ENCODE measurements around the gene TRPM5. TPM values are rescaled to one million over a fixed set of nuclear protein-coding genes. Genes with fewer than 3 reads are reported as not detected.

Gene TRPM5
- total and polyA plus RNA-seq, 4 donors, result 0.05 TPM; not detected in 3

GRCh38 chr11:2415171-2415570 lies 29.1 kb downstream of the TRPM5 start:
- H3K36me3 ChIP-seq (ENCODE audit: control insufficient read depth in 4 of 4, insufficient read depth in 3 of 4, low read depth in 1 of 4, low read length in 3 of 4), result no peaks in the 10 kb centered on the region
- TF ChIP-seq GABPA (IDR thresholded peaks at IDR 0.05 in 1 of 2, conservative IDR thresholded peaks at IDR 0.05 in 1 of 2), result no peak
- no peak overlapping the region for H3K27ac ChIP-seq (ENCODE audit: low read depth in 1 of 2, low read length in 2 of 2)
- no peak overlapping the region for H3K4me3 ChIP-seq (ENCODE audit: low read depth in 1 of 3, low read length in 3 of 3)
- no peaks in the 10 kb centered on the region for H3K27me3 ChIP-seq (ENCODE audit: control insufficient read depth in 4 of 4, insufficient read depth in 4 of 4, low read length in 3 of 4)
- no peak for DNase-seq (ENCODE audit: low spot score)
- WGBS, result 91% methylated on average over 28 of the region's 28 CpGs
- H3K9me3 ChIP-seq (ENCODE audit: control insufficient read depth in 4 of 4, low read length in 3 of 4), result no peaks in the 10 kb centered on the region
- H3K4me1 ChIP-seq (ENCODE audit: control insufficient read depth in 4 of 4, insufficient read depth in 4 of 4, low read length in 3 of 4), result peaks cover 0 to 5% (median 0%) of the 10 kb centered on the region in 4 donors
- no peak overlapping the region for H3K9ac ChIP-seq (ENCODE audit: low read depth in 1 of 2, low read length in 2 of 2)

DNA sequence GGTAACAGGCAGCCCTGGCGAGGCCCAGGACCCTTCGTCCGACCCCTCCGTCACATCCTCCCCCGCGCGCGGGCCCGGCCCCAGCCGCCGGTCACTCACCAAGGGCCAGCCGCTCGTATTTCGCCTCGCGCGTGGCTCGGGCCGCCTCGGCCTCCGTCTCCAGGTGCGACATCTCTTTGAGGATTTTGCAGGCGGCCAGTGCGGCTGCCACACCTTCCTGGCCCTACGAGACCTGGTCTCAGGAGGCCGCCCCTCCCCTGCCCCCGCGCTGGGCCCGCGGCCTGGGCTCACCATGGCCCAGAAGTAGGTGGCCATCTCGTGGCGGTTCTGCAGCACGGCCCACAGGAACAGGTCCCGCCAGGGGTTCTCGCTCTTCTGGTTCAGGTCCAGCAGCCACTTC lies 29.7 kb downstream of the TRPM5 start:
- no peaks in the 10 kb centered on the region for H3K4me1 ChIP-seq (ENCODE audit: control insufficient read depth in 4 of 4, insufficient read depth in 4 of 4, low read length in 3 of 4)
- no peak overlapping the region for H3K9ac ChIP-seq (ENCODE audit: low read depth in 1 of 2, low read length in 2 of 2)
- no peak for TF ChIP-seq YY1 (IDR thresholded peaks at IDR 0.05)
- TF ChIP-seq FOXA1 (IDR thresholded peaks at IDR 0.05), result no peak
- TF ChIP-seq HNF4A (conservative IDR thresholded peaks at IDR 0.05), result no peak
- TF ChIP-seq NR2F2 (IDR thresholded peaks at IDR 0.05), result no peak
- TF ChIP-seq, protein P1, sequence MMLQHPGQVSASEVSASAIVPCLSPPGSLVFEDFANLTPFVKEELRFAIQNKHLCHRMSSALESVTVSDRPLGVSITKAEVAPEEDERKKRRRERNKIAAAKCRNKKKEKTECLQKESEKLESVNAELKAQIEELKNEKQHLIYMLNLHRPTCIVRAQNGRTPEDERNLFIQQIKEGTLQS (IDR thresholded peaks at IDR 0.05), result no peak
- no peak for TF ChIP-seq SP1 (IDR thresholded peaks at IDR 0.05)
- TF ChIP-seq REST (IDR thresholded peaks at IDR 0.05), result no peak
- TF ChIP-seq EGR1 (IDR thresholded peaks at IDR 0.05; ENCODE audit: low read depth in 2 of 2), result no peak
- TF ChIP-seq TAF1 (conservative IDR thresholded peaks at IDR 0.05), result no peak
- TF ChIP-seq, protein P2, sequence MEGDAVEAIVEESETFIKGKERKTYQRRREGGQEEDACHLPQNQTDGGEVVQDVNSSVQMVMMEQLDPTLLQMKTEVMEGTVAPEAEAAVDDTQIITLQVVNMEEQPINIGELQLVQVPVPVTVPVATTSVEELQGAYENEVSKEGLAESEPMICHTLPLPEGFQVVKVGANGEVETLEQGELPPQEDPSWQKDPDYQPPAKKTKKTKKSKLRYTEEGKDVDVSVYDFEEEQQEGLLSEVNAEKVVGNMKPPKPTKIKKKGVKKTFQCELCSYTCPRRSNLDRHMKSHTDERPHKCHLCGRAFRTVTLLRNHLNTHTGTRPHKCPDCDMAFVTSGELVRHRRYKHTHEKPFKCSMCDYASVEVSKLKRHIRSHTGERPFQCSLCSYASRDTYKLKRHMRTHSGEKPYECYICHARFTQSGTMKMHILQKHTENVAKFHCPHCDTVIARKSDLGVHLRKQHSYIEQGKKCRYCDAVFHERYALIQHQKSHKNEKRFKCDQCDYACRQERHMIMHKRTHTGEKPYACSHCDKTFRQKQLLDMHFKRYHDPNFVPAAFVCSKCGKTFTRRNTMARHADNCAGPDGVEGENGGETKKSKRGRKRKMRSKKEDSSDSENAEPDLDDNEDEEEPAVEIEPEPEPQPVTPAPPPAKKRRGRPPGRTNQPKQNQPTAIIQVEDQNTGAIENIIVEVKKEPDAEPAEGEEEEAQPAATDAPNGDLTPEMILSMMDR (IDR thresholded peaks at IDR 0.05; ENCODE audit: low read depth, low read length, missing input control), result no peak
- TF ChIP-seq FOXA2 (IDR thresholded peaks at IDR 0.05), result no peak
- no peak for TF ChIP-seq HNF4G (IDR thresholded peaks at IDR 0.05)
- TF ChIP-seq GABPA (IDR thresholded peaks at IDR 0.05 in 1 of 2, conservative IDR thresholded peaks at IDR 0.05 in 1 of 2), result no peak
- TF ChIP-seq ZBTB33 (IDR thresholded peaks at IDR 0.05), result no peak
- no peak for TF ChIP-seq RXRA (IDR thresholded peaks at IDR 0.05)
- TF ChIP-seq RAD21 (IDR thresholded peaks at IDR 0.05), result no peak
- no peak overlapping the region for H3K27ac ChIP-seq (ENCODE audit: low read depth in 1 of 2, low read length in 2 of 2)
- H3K27me3 ChIP-seq (ENCODE audit: control insufficient read depth in 4 of 4, insufficient read depth in 4 of 4, low read length in 3 of 4), result no peaks in the 10 kb centered on the region
- no peaks in the 10 kb centered on the region for H3K36me3 ChIP-seq (ENCODE audit: control insufficient read depth in 4 of 4, insufficient read depth in 3 of 4, low read depth in 1 of 4, low read length in 3 of 4)
- no peaks in the 10 kb centered on the region for H3K9me3 ChIP-seq (ENCODE audit: control insufficient read depth in 4 of 4, low read length in 3 of 4)
- DNase-seq (ENCODE audit: low spot score), result no peak
- H3K4me3 ChIP-seq (ENCODE audit: low read depth in 1 of 3, low read length in 3 of 3), result no peak overlapping the region
- WGBS, result 96% methylated on average over 35 of the region's 35 CpGs

Data from liver (tissue), 9 donors.